AG09319 (cell line): ENCODE data around the gene ANKRD39.

Experiments used
- DNase-seq: peaks from one replicate; pipeline ENCODE4 v3.0.0-alpha.2; 2010; ENCODE audit warnings: low read depth; ENCODE audit errors: extremely low read depth
- TF ChIP-seq, protein P1 (sequence below): IDR thresholded peaks from 2 replicates; pipeline ENCODE4 v1.5.1; 2011; ENCODE audit warnings: low read depth, mild to moderate bottlenecking, inconsistent platforms, low read length, moderate library complexity

The ANKRD39 gene

GRCh38 chr2:96856776-96857666 lies 795 bp downstream of the ANKRD39 start:
- no peak for DNase-seq
- TF ChIP-seq, protein P1, sequence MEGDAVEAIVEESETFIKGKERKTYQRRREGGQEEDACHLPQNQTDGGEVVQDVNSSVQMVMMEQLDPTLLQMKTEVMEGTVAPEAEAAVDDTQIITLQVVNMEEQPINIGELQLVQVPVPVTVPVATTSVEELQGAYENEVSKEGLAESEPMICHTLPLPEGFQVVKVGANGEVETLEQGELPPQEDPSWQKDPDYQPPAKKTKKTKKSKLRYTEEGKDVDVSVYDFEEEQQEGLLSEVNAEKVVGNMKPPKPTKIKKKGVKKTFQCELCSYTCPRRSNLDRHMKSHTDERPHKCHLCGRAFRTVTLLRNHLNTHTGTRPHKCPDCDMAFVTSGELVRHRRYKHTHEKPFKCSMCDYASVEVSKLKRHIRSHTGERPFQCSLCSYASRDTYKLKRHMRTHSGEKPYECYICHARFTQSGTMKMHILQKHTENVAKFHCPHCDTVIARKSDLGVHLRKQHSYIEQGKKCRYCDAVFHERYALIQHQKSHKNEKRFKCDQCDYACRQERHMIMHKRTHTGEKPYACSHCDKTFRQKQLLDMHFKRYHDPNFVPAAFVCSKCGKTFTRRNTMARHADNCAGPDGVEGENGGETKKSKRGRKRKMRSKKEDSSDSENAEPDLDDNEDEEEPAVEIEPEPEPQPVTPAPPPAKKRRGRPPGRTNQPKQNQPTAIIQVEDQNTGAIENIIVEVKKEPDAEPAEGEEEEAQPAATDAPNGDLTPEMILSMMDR, result no peak

DNA sequence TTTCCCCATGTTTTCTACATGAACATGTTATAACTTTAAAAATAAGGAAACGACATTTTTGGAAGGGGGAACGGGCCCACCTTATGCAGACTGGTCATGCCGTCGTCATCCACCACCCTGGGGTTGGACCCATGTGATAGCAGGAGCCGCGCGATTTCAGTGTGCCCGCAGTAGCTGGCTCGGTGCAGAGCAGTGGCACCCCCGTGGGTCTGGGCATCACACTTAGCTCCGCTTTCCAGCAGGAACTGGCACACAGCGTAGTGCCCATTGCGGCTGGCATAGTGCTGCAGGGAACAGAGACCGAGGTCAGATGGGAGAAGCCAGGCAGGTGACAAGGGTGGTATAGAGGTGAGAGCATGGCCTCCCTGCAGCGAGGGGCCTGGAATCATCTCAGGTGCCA lies 4.5 kb downstream of the ANKRD39 start:
- no peak for DNase-seq
- TF ChIP-seq, protein P1, result no peak

DNA sequence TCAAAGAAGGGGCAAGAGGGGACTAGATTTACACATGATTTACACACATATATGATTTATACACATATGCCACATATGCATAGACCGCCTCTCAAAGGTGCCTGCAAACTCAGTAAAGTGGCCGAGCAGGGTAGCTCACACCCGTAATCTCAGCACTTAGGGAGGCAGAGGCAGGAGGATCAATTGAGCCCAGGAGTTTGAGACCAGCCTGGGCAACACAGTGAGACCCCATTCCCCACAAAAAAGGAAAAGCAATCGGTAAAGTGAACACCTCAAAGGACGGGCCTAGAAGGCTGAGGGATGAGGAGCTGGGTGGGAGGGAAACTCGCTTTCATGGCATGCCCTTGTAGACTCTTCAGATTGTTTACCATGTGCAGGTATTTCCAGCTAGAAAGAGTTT lies 5.1 kb downstream of the ANKRD39 start:
- no peak for DNase-seq
- TF ChIP-seq, protein P1, result no peak

GRCh38 chr2:96848264-96848663 lies 9.6 kb downstream of the ANKRD39 start:
- TF ChIP-seq, protein P1, result no peak
- no peak for DNase-seq

- TF ChIP-seq, protein P1, result no peak
- no peak for DNase-seq
Measured at GRCh38 chr2:96847586-96847985, 10.2 kb downstream of the ANKRD39 start.

DNA sequence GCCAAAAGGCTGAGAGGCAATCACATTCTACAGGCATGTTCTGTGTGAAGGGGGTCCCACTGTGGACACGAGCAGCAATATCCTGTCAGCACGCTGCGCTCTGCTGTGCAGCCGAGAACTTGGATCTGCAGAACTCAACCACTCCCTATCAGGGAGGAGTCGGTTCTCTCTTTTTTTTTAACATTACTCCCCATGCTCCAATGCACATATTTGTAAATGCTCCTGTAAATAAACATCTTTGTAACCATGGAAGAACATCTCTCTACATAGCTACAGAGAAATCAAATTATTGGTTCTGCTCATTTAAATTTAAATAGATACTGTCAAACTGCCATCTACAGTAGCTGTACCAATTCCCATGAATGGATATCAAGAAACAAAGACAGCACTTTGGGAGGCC lies 11.0 kb downstream of the ANKRD39 start:
- TF ChIP-seq, protein P1, result no peak
- no peak for DNase-seq

GRCh38 chr2:96844405-96844808 lies 13.4 kb downstream of the ANKRD39 start:
- DNase-seq, result no peak
- TF ChIP-seq, protein P1, result no peak
